GM06990 (cell line): ENCODE results near the gene ADAM12.
"Not testable (repeated sequence)": the region's sequence is repeated elsewhere in the genome, so short reads cannot be mapped to it uniquely, and the experiment has no call there.

ENCODE experiments used
- DNase-seq: peaks from one replicate; pipeline ENCODE4 v3.0.0-alpha.2; 2011; ENCODE audit not compliant: insufficient read length; ENCODE audit errors: extremely low read depth
- H3K27me3 ChIP-seq: replicated peaks from 2 replicates; pipeline ENCODE4 v1.6.0; 2011; ENCODE audit warnings: low read length; ENCODE audit not compliant: control insufficient read depth, insufficient read depth
- H3K36me3 ChIP-seq: 2 replicates; pipeline ENCODE4 v1.5.1; 2011; ENCODE audit warnings: low read length; ENCODE audit not compliant: control insufficient read depth, insufficient read depth
- H3K4me3 ChIP-seq: replicated peaks from 2 replicates; pipeline ENCODE4 v1.5.1; 2011; ENCODE audit warnings: low read depth, mild to moderate bottlenecking, control low read depth, low read length
- CTCF ChIP-seq: IDR thresholded peaks from 2 replicates; pipeline ENCODE4 v1.5.1; 2011; ENCODE audit warnings: low read length, control low read depth, mild to moderate bottlenecking, inconsistent platforms; ENCODE audit not compliant: insufficient read depth, poor library complexity, severe bottlenecking

Gene ADAM12

GRCh38 chr10:126058104-126058503 is 330.2 kb downstream of the ADAM12 start:
- H3K27me3 ChIP-seq = no peaks in the 10 kb centered on the region; the same call in 1 of the 2 replicates
- no peak overlapping the region for H3K4me3 ChIP-seq
- no peak for DNase-seq
- TF ChIP-seq CTCF = no peak
- H3K36me3 ChIP-seq = no peaks in the 10 kb centered on the region

GRCh38 chr10:126057494-126057893 is 330.8 kb downstream of the ADAM12 start:
- DNase-seq = no peak
- Histone ChIP-seq H3K4me3 (no peak overlapping the region), H3K27me3 (no peaks in the 10 kb centered on the region; the same call in 1 of the 2 replicates), H3K36me3 (no peaks in the 10 kb centered on the region)
- no peak for TF ChIP-seq CTCF

GRCh38 chr10:126054191-126054590 is 334.1 kb downstream of the ADAM12 start:
- H3K36me3 ChIP-seq = no peaks in the 10 kb centered on the region
- no peaks in the 10 kb centered on the region for H3K27me3 ChIP-seq
- DNase-seq = no peak
- no peak overlapping the region for H3K4me3 ChIP-seq
- no peak for TF ChIP-seq CTCF

- H3K36me3 ChIP-seq = no peaks in the 10 kb centered on the region
- no peak overlapping the region for H3K4me3 ChIP-seq
- TF ChIP-seq CTCF = no peak
- DNase-seq = no peak
- H3K27me3 ChIP-seq = no peaks in the 10 kb centered on the region
Measured at GRCh38 chr10:126052171-126052570, 336.1 kb downstream of the ADAM12 start.

- H3K27me3 ChIP-seq = no peaks in the 10 kb centered on the region
- no peak for TF ChIP-seq CTCF
- no peaks in the 10 kb centered on the region for H3K36me3 ChIP-seq
- no peak for DNase-seq
- no peak overlapping the region for H3K4me3 ChIP-seq
Measured at GRCh38 chr10:126049759-126050700, 338.2 kb downstream of the ADAM12 start.

GRCh38 chr10:126047749-126048148 is 340.5 kb downstream of the ADAM12 start:
- H3K27me3 ChIP-seq, H3K36me3 ChIP-seq, DNase-seq, H3K4me3 ChIP-seq: not testable (repeated sequence)
